Rectal smooth muscle tissue (tissue), 1 donor: ENCODE results near the gene ARID5B.
A peak's percentile ranks its signal among the peaks of the same experiment; 100 is the strongest.

ENCODE experiments used
- H3K27ac ChIP-seq: one replicate; pipeline ENCODE4 v1.7.0; 2013; ENCODE audit warnings: low read depth, low read length, inconsistent platforms
- H3K27me3 ChIP-seq: one replicate; pipeline ENCODE4 v1.7.0; 2013; ENCODE audit warnings: low read length; ENCODE audit not compliant: control insufficient read depth, insufficient read depth
- H3K36me3 ChIP-seq: one replicate; pipeline ENCODE4 v1.7.0; 2013; ENCODE audit warnings: low read length; ENCODE audit not compliant: control insufficient read depth, insufficient read depth
- H3K4me1 ChIP-seq: one replicate; pipeline ENCODE4 v1.7.0; 2013; ENCODE audit warnings: low read length; ENCODE audit not compliant: control insufficient read depth, insufficient read depth
- H3K4me3 ChIP-seq: one replicate; pipeline ENCODE4 v1.7.0; 2013; ENCODE audit warnings: low read length
- H3K9ac ChIP-seq: one replicate; pipeline ENCODE4 v1.7.0; 2013; ENCODE audit warnings: low read length

The ARID5B gene

GRCh38 chr10:61891906-61892585, 9.5 kb upstream of the ARID5B start:
- H3K4me1 ChIP-seq, result no peaks in the 10 kb centered on the region
- H3K36me3 ChIP-seq, result no peaks in the 10 kb centered on the region
- H3K27me3 ChIP-seq, result no peaks in the 10 kb centered on the region
- H3K9ac ChIP-seq, result no peak overlapping the region
- H3K27ac ChIP-seq, result no peak overlapping the region
- H3K4me3 ChIP-seq, result no peak overlapping the region

DNA sequence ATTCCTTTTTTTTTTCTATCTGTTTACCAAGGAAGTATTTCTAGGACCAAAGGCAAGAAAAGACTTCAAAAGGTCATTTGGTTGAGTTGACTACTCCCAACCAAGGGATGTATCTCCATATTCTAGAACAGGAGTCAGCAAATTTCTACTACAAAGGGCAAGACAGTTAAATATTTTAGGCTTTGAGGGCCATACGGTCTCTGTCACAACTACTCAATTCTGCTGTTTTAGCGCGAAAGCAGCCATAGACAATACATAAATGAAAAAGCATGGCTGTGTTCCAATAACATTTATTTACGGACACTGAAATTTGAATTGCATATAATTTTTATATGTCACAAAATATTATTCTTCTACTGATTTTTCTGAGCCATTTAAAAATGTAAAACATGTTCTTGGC, 8.5 kb upstream of the ARID5B start:
- H3K4me1 ChIP-seq, result no peaks in the 10 kb centered on the region
- H3K27ac ChIP-seq, result no peak overlapping the region
- no peak overlapping the region for H3K4me3 ChIP-seq
- H3K36me3 ChIP-seq, result no peaks in the 10 kb centered on the region
- no peaks in the 10 kb centered on the region for H3K27me3 ChIP-seq
- no peak overlapping the region for H3K9ac ChIP-seq

DNA sequence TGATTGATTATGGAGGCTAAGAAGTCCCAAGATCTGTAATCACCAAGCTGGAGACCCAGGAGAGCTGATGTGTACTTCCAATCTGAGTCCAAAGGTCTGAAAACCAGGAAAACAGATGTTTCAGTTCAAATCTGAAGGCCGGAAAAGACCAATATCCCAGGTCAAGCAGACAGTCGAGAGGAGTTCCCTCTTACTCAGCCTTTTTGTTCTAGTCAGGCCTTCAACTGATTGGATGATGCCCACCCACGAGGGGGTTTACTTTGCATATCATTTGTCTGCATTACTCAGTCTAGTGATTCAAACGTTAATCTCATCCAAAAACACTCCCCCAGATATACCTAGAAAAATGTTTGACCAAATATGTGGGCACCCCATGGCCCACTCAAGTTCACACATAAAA, 7.4 kb upstream of the ARID5B start:
- Histone ChIP-seq H3K4me1 (no peaks in the 10 kb centered on the region), H3K4me3 (no peak overlapping the region), H3K27ac (no peak overlapping the region), H3K9ac (no peak overlapping the region), H3K27me3 (no peaks in the 10 kb centered on the region), H3K36me3 (no peaks in the 10 kb centered on the region)

GRCh38 chr10:61895898-61896600, 5.5 kb upstream of the ARID5B start:
- no peak overlapping the region for H3K27ac ChIP-seq
- H3K4me3 ChIP-seq, result no peak overlapping the region

GRCh38 chr10:61896854-61897661, 4.4 kb upstream of the ARID5B start:
- H3K9ac ChIP-seq, result peak overlapping the region; percentile 5

More at GRCh38 chr10:61895898-61896600, 5.5 kb upstream of the ARID5B start:
- no peak overlapping the region for H3K9ac ChIP-seq
- no peaks in the 10 kb centered on the region for H3K27me3 ChIP-seq
- H3K36me3 ChIP-seq, result no peaks in the 10 kb centered on the region
- H3K4me1 ChIP-seq, result peaks cover 2% of the 10 kb centered on the region

DNA sequence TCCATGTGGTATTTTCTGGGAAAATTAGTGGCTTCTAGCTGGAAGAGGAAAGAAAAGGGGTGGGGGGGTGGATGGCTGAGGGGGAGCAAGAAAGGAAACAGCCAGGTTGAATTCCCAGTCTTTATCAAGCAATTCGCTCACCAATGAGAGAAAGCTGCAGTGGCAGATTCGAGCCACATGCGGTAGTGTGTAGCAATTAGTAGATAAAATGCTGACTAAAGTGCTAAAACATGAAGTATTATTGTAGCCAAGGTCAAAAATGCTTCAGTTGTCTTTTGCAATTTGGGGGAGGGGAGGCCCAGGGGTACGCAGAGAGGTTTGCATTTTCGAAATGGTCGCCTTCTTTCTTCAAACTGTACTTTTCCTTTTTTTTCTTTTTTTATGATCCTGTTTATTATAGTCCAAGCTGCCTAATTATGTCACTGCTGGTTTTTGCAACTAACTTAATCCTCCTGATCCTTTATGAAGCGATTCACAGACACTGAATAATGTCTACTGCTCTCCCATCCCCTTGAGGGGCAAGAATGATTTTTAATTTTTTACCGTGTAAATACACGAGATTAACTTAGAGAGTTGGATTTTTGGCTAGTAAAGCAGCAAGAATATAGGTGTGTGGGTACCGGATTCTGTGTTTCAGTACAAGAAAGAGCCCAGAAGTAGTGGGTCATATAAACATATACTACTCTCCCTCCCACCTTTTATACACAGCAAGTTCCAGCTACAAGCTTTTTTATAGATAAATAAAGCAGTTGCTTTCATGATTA, 3.6 kb upstream of the ARID5B start:
- no peak overlapping the region for H3K9ac ChIP-seq
- H3K27me3 ChIP-seq, result no peaks in the 10 kb centered on the region
- H3K4me3 ChIP-seq, result peak overlapping the region; percentile 61
- H3K4me1 ChIP-seq, result peaks cover 2% of the 10 kb centered on the region
- H3K36me3 ChIP-seq, result no peaks in the 10 kb centered on the region
- H3K27ac ChIP-seq, result no peak overlapping the region

More at GRCh38 chr10:61896854-61897661, 4.4 kb upstream of the ARID5B start:
- H3K27ac ChIP-seq, result no peak overlapping the region
- H3K4me1 ChIP-seq, result peaks cover 2% of the 10 kb centered on the region
- H3K4me3 ChIP-seq, result peak overlapping the region; percentile 61
- no peaks in the 10 kb centered on the region for H3K27me3 ChIP-seq
- H3K36me3 ChIP-seq, result no peaks in the 10 kb centered on the region

- H3K27ac ChIP-seq, result no peak overlapping the region
- peaks cover 2% of the 10 kb centered on the region for H3K4me1 ChIP-seq
- H3K36me3 ChIP-seq, result no peaks in the 10 kb centered on the region
- no peak overlapping the region for H3K9ac ChIP-seq
- no peak overlapping the region for H3K4me3 ChIP-seq
- H3K27me3 ChIP-seq, result no peaks in the 10 kb centered on the region
Measured at GRCh38 chr10:61898435-61898778, 3.1 kb upstream of the ARID5B start.

GRCh38 chr10:61899069-61899531, 2.4 kb upstream of the ARID5B start:
- Histone ChIP-seq H3K36me3 (no peaks in the 10 kb centered on the region), H3K4me3 (no peak overlapping the region), H3K4me1 (peaks cover 2% of the 10 kb centered on the region), H3K27me3 (no peaks in the 10 kb centered on the region), H3K27ac (no peak overlapping the region), H3K9ac (no peak overlapping the region)

- Histone ChIP-seq H3K36me3 (no peaks in the 10 kb centered on the region), H3K9ac (peak overlapping the region; percentile 6), H3K4me1 (peaks cover 2% of the 10 kb centered on the region), H3K4me3 (peak overlapping the region; percentile 93), H3K27me3 (no peaks in the 10 kb centered on the region), H3K27ac (peak overlapping the region; percentile 53)
Measured at GRCh38 chr10:61899663-61899996, 1.9 kb upstream of the ARID5B start.

- peak overlapping the region; percentile 93 for H3K4me3 ChIP-seq
- H3K4me1 ChIP-seq, result peaks cover 2% of the 10 kb centered on the region
- no peaks in the 10 kb centered on the region for H3K27me3 ChIP-seq
- H3K9ac ChIP-seq, result peak overlapping the region; percentile 6
- peak overlapping the region; percentile 53 for H3K27ac ChIP-seq
- H3K36me3 ChIP-seq, result no peaks in the 10 kb centered on the region
Measured at GRCh38 chr10:61899997-61900828, 1.3 kb upstream of the ARID5B start.

- Histone ChIP-seq H3K9ac (peak overlapping the region; percentile 72), H3K27ac (peak overlapping the region; percentile 89), H3K4me3 (peak overlapping the region; percentile 93), H3K4me1 (peaks cover 2% of the 10 kb centered on the region), H3K27me3 (no peaks in the 10 kb centered on the region), H3K36me3 (no peaks in the 10 kb centered on the region)
Measured at GRCh38 chr10:61901829-61902444, 438 bp downstream of the ARID5B start.
